Measurements from ENCODE around the gene IGFBP5.

IGFBP5 gene

GRCh38 chr2:216687111-216687510 is 8.2 kb downstream of the IGFBP5 start:
- DNase-seq = no peak

GRCh38 chr2:216685327-216685875 is 9.9 kb downstream of the IGFBP5 start:
- no peak for DNase-seq

GRCh38 chr2:216683846-216684245 is 11.5 kb downstream of the IGFBP5 start:
- no peak for DNase-seq

- DNase-seq = no peak
Measured at GRCh38 chr2:216681683-216682082, 13.7 kb downstream of the IGFBP5 start.

- no peak for DNase-seq
Measured at GRCh38 chr2:216680951-216681629, 14.3 kb downstream of the IGFBP5 start.

GRCh38 chr2:216679658-216680024 is 15.7 kb downstream of the IGFBP5 start:
- DNase-seq = no peak

GRCh38 chr2:216678813-216679657 is 16.3 kb downstream of the IGFBP5 start:
- DNase-seq = no peak

- DNase-seq = no peak
Measured at GRCh38 chr2:216678098-216678465, 17.3 kb downstream of the IGFBP5 start.

- DNase-seq = no peak
Measured at GRCh38 chr2:216677439-216678097, 17.8 kb downstream of the IGFBP5 start.

GRCh38 chr2:216676630-216677029 is 18.7 kb downstream of the IGFBP5 start:
- no peak for DNase-seq

GRCh38 chr2:216674376-216674775 is 21.0 kb downstream of the IGFBP5 start:
- DNase-seq = no peak

- no peak for DNase-seq
Measured at GRCh38 chr2:216673609-216674008, 21.7 kb downstream of the IGFBP5 start.

- DNase-seq = no peak
Measured at GRCh38 chr2:216673021-216673420, 22.3 kb downstream of the IGFBP5 start.

- no peak for DNase-seq
Measured at GRCh38 chr2:216672466-216672865, 22.9 kb downstream of the IGFBP5 start.

- DNase-seq = no peak
Measured at GRCh38 chr2:216671791-216672343, 23.5 kb downstream of the IGFBP5 start.

GRCh38 chr2:216671081-216671411 is 24.3 kb downstream of the IGFBP5 start:
- DNase-seq = no peak

GRCh38 chr2:216670266-216671080 is 24.9 kb downstream of the IGFBP5 start:
- DNase-seq = no peak

- DNase-seq = peak; percentile 88
Measured at GRCh38 chr2:216666461-216667233, 28.7 kb downstream of the IGFBP5 start.

- DNase-seq = peak; percentile 77
Measured at GRCh38 chr2:216665717-216666116, 29.6 kb downstream of the IGFBP5 start.

GRCh38 chr2:216665242-216665641 is 30.1 kb downstream of the IGFBP5 start:
- no peak for DNase-seq

- no peak for DNase-seq
Measured at GRCh38 chr2:216664593-216665034, 30.7 kb downstream of the IGFBP5 start.

- no peak for DNase-seq
Measured at GRCh38 chr2:216663846-216664245, 31.5 kb downstream of the IGFBP5 start.
